Stomach (tissue), 9 donors: ENCODE measurements around the gene CTBP1. TPM values are rescaled to one million over a fixed set of nuclear protein-coding genes. Genes with fewer than 3 reads are reported as not detected.

Source experiments
- DNase-seq, 2 donors: peaks; one replicate each; pipeline versions ENCODE4 v3.0.0 to v3.0.0-alpha.2; 2013 to 2019
- H3K27ac ChIP-seq, 5 donors: fragments of 200-600 bp in 4 of 5; sonication (generic) in 4 of 5; one replicate each; pipeline ENCODE4 v1.5.1; 2013 to 2019; ENCODE audit warnings: mild to moderate bottlenecking in 1 of 5, moderate library complexity in 1 of 5
- H3K27me3 ChIP-seq, 3 donors: fragments of 200-600 bp; sonication (generic); one replicate each; pipeline ENCODE4 v1.5.1; 2017 to 2019; ENCODE audit warnings: mixed run types in 1 of 3
- H3K36me3 ChIP-seq, 4 donors: fragments of 200-600 bp; sonication (generic); 1 replicate in 3 of 4; 2 replicates in 1 of 4; pipeline ENCODE4 v1.5.1; 2016 to 2019
- H3K4me1 ChIP-seq, 4 donors: fragments of 200-600 bp; sonication (generic); one replicate each; pipeline ENCODE4 v1.5.1; 2016 to 2019
- H3K4me3 ChIP-seq, 4 donors: fragments of 200-600 bp; sonication (generic) in 3 of 4; one replicate each; pipeline ENCODE4 v1.5.1; 2016 to 2019; ENCODE audit warnings: mild to moderate bottlenecking in 1 of 4
- H3K9me3 ChIP-seq, 4 donors: fragments of 200-600 bp; sonication (generic); one replicate each; pipeline ENCODE4 v1.5.1; 2016 to 2019
- EP300 ChIP-seq: sonication (generic); formaldehyde crosslinking; IDR thresholded peaks from one replicate; pipeline ENCODE4 v1.6.1; 2017; ENCODE audit warnings: antibody characterized with exemption
- POLR2A ChIP-seq, 4 donors: fragments of 450-650 bp; IDR thresholded peaks; one replicate each; pipeline ENCODE4 v1.6.1; 2016; ENCODE audit warnings: antibody characterized with exemption in 4 of 4, control low read depth in 2 of 4, mild to moderate bottlenecking in 1 of 4, moderate library complexity in 1 of 4
- POLR2AphosphoS5 ChIP-seq, 3 donors: sonication (generic); formaldehyde crosslinking; IDR thresholded peaks; one replicate each; pipeline ENCODE4 v1.6.1; 2016; ENCODE audit warnings: antibody characterized with exemption in 3 of 3
- WGBS, 5 donors: extraction: QIAGEN DNeasy Blood & Tissue Kit in 3 of 5; methylation state at CpG; one replicate each; pipeline versions ENCODE4 v1.1.5 to v1.1.7; 2013 to 2018; 5-methylcytosine and 5-hydroxymethylcytosine counted together
- intact Hi-C: fragments of 100-400 bp; cut with DNase I; formaldehyde crosslinking; loops from one replicate; pipeline ENCODE4 v1.15.1; 2023; ENCODE audit warnings: low total_unique reads
- polyA plus RNA-seq, 3 donors: library from polyadenylated mRNA; stranded (reverse); fragments of 200-250 nt; gene quantifications; one replicate each; pipeline ENCODE4 v1.2.3, GENCODE V29; 2013
- total RNA-seq, 5 donors: library from RNA; depleted of rRNA; stranded (reverse); fragments of >200 nt; gene quantifications; one replicate each; pipeline versions ENCODE4 v1.1.0 to v1.2.3, GENCODE V29; 2014 to 2016
- TF ChIP-seq, protein P1 (sequence below), 7 experiments: fragments of 450-650 bp in 4 of 7; fragments of 200-600 bp in 3 of 7; sonication (generic) in 3 of 7; IDR thresholded peaks; one replicate each; pipeline ENCODE4 v1.5.1; 2016 to 2019; ENCODE audit warnings: antibody characterized with exemption in 7 of 7, control low read depth in 2 of 7, mild to moderate bottlenecking in 1 of 7
- donor health status: healthy with polysubstance abuse.
- donor health status: Bipolar disorder and iron deficiency.
- donor health status: healthy.

The CTBP1 gene
- total and polyA plus RNA-seq, 8 donors, result 72.7 to 415 (median 95.1) TPM

DNA sequence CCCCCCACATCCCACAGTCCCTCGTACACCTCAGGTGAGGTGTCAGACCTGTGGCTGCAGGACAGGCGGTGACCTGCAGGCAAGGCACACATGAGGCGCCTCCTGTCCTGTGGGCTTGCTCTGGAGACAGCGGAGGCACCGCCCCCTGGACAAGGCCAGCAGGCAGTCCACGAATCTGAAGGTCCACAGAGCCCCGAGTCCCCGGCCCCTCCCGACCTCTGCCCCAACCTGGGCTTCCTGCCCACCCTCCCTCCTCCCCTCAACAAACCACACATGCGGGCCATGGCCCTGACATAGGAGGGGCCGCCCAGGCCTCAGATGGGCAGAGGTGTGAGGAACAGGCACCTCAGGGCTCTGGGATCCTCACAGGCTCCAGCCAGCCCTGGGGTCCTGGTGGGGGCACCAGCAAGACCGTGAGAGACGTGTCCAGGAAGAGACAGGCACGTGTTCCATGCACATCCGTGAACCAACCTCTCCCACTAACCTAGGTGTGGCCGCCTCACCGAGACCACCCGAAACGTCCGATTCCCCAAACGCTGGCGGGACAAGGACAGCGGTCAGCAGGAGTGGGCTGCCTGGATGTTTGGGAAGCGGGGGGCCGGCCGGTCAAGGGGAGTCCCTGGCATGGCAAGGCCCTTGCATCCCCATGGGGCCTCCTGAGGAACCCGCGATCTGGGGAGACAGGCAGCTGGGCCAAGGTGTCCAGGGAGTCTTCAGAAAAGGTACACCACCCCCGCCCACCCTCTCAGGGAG is 25.8 kb downstream of the CTBP1 start:
- Histone ChIP-seq H3K9me3 (no peaks in the 10 kb centered on the region), H3K36me3 (peaks cover 68 to 90% (median 86%) of the 10 kb centered on the region in 4 donors), H3K27me3 (no peaks in the 10 kb centered on the region), H3K4me3 (no peak overlapping the region), H3K4me1 (peaks cover 0 to 15% (median 8%) of the 10 kb centered on the region in 4 donors), H3K27ac (no peak overlapping the region)
- 67 to 89% (median 82%) methylated on average over 3 to 29 of the region's 29 CpGs for WGBS, 5 donors
- TF ChIP-seq POLR2AphosphoS5 (IDR thresholded peaks at IDR 0.05), result no peak
- TF ChIP-seq EP300, result no peak
- TF ChIP-seq POLR2A (IDR thresholded peaks at IDR 0.05), result no peak
- TF ChIP-seq, protein P1, sequence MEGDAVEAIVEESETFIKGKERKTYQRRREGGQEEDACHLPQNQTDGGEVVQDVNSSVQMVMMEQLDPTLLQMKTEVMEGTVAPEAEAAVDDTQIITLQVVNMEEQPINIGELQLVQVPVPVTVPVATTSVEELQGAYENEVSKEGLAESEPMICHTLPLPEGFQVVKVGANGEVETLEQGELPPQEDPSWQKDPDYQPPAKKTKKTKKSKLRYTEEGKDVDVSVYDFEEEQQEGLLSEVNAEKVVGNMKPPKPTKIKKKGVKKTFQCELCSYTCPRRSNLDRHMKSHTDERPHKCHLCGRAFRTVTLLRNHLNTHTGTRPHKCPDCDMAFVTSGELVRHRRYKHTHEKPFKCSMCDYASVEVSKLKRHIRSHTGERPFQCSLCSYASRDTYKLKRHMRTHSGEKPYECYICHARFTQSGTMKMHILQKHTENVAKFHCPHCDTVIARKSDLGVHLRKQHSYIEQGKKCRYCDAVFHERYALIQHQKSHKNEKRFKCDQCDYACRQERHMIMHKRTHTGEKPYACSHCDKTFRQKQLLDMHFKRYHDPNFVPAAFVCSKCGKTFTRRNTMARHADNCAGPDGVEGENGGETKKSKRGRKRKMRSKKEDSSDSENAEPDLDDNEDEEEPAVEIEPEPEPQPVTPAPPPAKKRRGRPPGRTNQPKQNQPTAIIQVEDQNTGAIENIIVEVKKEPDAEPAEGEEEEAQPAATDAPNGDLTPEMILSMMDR (IDR thresholded peaks at IDR 0.05), result no peak
- intact Hi-C loops, result no loop called here
- DNase-seq, result no peak

GRCh38 chr4:1222036-1222789 is 26.7 kb downstream of the CTBP1 start:
- Histone ChIP-seq H3K4me3 (no peak overlapping the region), H3K36me3 (peaks cover 60 to 90% (median 86%) of the 10 kb centered on the region in 4 donors), H3K9me3 (no peaks in the 10 kb centered on the region), H3K27me3 (no peaks in the 10 kb centered on the region), H3K27ac (no peak overlapping the region), H3K4me1 (peaks cover 3 to 20% (median 15%) of the 10 kb centered on the region in 4 donors)
- WGBS, 5 donors, result 84 to 87% (median 85%) methylated on average over 24 to 34 of the region's 34 CpGs
- DNase-seq, result no peak
- TF ChIP-seq, protein P1 (IDR thresholded peaks at IDR 0.05), result no peak
- TF ChIP-seq EP300, result no peak
- intact Hi-C loops, result no loop called here

- Histone ChIP-seq H3K9me3 (no peaks in the 10 kb centered on the region), H3K36me3 (peaks cover 51 to 90% (median 86%) of the 10 kb centered on the region in 4 donors), H3K27me3 (no peaks in the 10 kb centered on the region), H3K27ac (no peak overlapping the region), H3K4me3 (no peak overlapping the region), H3K4me1 (peaks cover 10 to 30% (median 24%) of the 10 kb centered on the region in 4 donors)
- no peak for DNase-seq
- intact Hi-C loops, result no loop called here
- TF ChIP-seq, protein P1 (IDR thresholded peaks at IDR 0.05), result no peak
- no peak for TF ChIP-seq EP300
- TF ChIP-seq POLR2AphosphoS5 (IDR thresholded peaks at IDR 0.05), result no peak
- TF ChIP-seq POLR2A (IDR thresholded peaks at IDR 0.05), result no peak
- WGBS, 5 donors, result 85 to 89% (median 87%) methylated on average over 33 of the region's 33 CpGs
Measured at GRCh38 chr4:1221155-1221870, 27.6 kb downstream of the CTBP1 start.

GRCh38 chr4:1220566-1220965 is 28.4 kb downstream of the CTBP1 start:
- TF ChIP-seq EP300 (no peak), POLR2AphosphoS5 (IDR thresholded peaks at IDR 0.05) (no peak), POLR2A (IDR thresholded peaks at IDR 0.05) (no peak)
- TF ChIP-seq, protein P1 (IDR thresholded peaks at IDR 0.05), result no peak
- 89 to 94% (median 93%) methylated on average over 16 of the region's 16 CpGs for WGBS, 5 donors
- Histone ChIP-seq H3K4me3 (no peak overlapping the region), H3K27me3 (no peaks in the 10 kb centered on the region), H3K4me1 (peaks cover 10 to 37% (median 27%) of the 10 kb centered on the region in 4 donors), H3K9me3 (no peaks in the 10 kb centered on the region), H3K27ac (no peak overlapping the region), H3K36me3 (peaks cover 51 to 90% (median 86%) of the 10 kb centered on the region in 4 donors)
- intact Hi-C loops, result no loop called here
- no peak for DNase-seq
